ENCODE measurements around the gene WDR76.
A peak's percentile ranks its signal among the peaks of the same experiment; 100 is the strongest.

- TF ChIP-seq CTCF (conservative IDR thresholded peaks at IDR 0.05; ENCODE audit: low read length) (peak; percentile 81), EZH2phosphoT487 (IDR thresholded peaks at IDR 0.05; ENCODE audit: borderline replicate concordance) (no peak)
These were observed 55.1 kb downstream of the WDR76 start for GRCh38 chr15:43881944-43882343.
